ENCODE results near the gene SETD1B.

- TF ChIP-seq, protein P1, sequence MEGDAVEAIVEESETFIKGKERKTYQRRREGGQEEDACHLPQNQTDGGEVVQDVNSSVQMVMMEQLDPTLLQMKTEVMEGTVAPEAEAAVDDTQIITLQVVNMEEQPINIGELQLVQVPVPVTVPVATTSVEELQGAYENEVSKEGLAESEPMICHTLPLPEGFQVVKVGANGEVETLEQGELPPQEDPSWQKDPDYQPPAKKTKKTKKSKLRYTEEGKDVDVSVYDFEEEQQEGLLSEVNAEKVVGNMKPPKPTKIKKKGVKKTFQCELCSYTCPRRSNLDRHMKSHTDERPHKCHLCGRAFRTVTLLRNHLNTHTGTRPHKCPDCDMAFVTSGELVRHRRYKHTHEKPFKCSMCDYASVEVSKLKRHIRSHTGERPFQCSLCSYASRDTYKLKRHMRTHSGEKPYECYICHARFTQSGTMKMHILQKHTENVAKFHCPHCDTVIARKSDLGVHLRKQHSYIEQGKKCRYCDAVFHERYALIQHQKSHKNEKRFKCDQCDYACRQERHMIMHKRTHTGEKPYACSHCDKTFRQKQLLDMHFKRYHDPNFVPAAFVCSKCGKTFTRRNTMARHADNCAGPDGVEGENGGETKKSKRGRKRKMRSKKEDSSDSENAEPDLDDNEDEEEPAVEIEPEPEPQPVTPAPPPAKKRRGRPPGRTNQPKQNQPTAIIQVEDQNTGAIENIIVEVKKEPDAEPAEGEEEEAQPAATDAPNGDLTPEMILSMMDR (conservative IDR thresholded peaks at IDR 0.05 in 1 of 2, IDR thresholded peaks at IDR 0.05 in 1 of 2; ENCODE audit: low read depth in 1 of 2, low read length in 2 of 2) = no peak
- TF ChIP-seq EZH2 (IDR thresholded peaks at IDR 0.05; ENCODE audit: low read length, missing control alignments) = no peak
Measured at GRCh38 chr12:121849211-121849610, 45.4 kb downstream of the SETD1B start.

Measured in fibroblast of lung (primary cell).